A549 (cell line): ENCODE results near the gene SLC6A7. TPM values are rescaled to one million over a fixed set of nuclear protein-coding genes. Genes with fewer than 3 reads are reported as not detected.
A peak's percentile ranks its signal among the peaks of the same experiment; 100 is the strongest.

Source experiments
- ATAC-seq, 2 experiments: fragments of 200-7000 bp in 1 of 2; fragments of >200 bp in 1 of 2; cut with Nextera tagmentation in 1 of 2; cut with Tn5 transposase in 1 of 2; 3 replicates each; pipeline versions ENCODE4 v1.8.0 to v1.9.1; 2018 to 2020; ENCODE audit warnings: mild to moderate bottlenecking in 1 of 2, moderate library complexity in 1 of 2
- CTCF ChIA-PET: fragments of 300-600 bp; sonication (Branson Sonifier 250); formaldehyde crosslinking; extraction: SDS; loops from one replicate; lab custom pipeline; 2021; ENCODE audit warnings: antibody characterized with exemption, inconsistent platforms; lab: Yijun Ruan, JAX
- POLR2A ChIA-PET: fragments of 350-600 bp; formaldehyde crosslinking; extraction: SDS; loops from one replicate; lab custom pipeline; 2021; ENCODE audit warnings: antibody characterized with exemption, inconsistent platforms; lab: Yijun Ruan, JAX
- DNase-seq, 2 experiments: peaks; one replicate each; pipeline versions ENCODE4 v3.0.0 to v3.0.0-alpha.2; 2011 to 2016; ENCODE audit warnings: low read depth in 1 of 2, low spot score in 1 of 2
- FAIRE-seq: peaks from 2 replicates; lab custom pipeline; 2011; peaks lifted over from hg19 to GRCh38; lab: Jason Lieb, UNC
- H3K27ac ChIP-seq, 2 experiments: fragments of >200 bp; sonication (Bioruptor Twin); formaldehyde crosslinking; 3 replicates each; pipeline ENCODE4 v1.5.1; 2016 to 2017
- H3K4me1 ChIP-seq: fragments of >200 bp; sonication (Bioruptor Twin); formaldehyde crosslinking; 3 replicates; pipeline ENCODE4 v1.6.1; 2016
- H3K4me2 ChIP-seq: fragments of >200 bp; sonication (Bioruptor Twin); formaldehyde crosslinking; 3 replicates; pipeline ENCODE4 v1.6.1; 2016
- H3K4me3 ChIP-seq: fragments of >200 bp; sonication (Bioruptor Twin); formaldehyde crosslinking; 3 replicates; pipeline ENCODE4 v1.5.1; 2016
- H3K9me3 ChIP-seq: fragments of >200 bp; sonication (Bioruptor Twin); formaldehyde crosslinking; 3 replicates; pipeline ENCODE4 v1.6.1; 2016
- ATOH8 ChIP-seq: fragments of 250-450 bp; sonication (Bioruptor Pico); IDR thresholded peaks from 2 replicates; pipeline ENCODE4 v1.5.0; 2020; ENCODE audit warnings: low read depth, mild to moderate bottlenecking, moderate library complexity
- ESRRA ChIP-seq: fragments of 150-350 bp; IDR thresholded peaks from 2 replicates; pipeline ENCODE4 v1.6.1; 2014; ENCODE audit warnings: mild to moderate bottlenecking, low read length, borderline replicate concordance
- GATA3 ChIP-seq: IDR thresholded peaks from 2 replicates; pipeline ENCODE4 v1.6.1; 2012; ENCODE audit warnings: borderline replicate concordance
- HDAC2 ChIP-seq: fragments of 200-600 bp; sonication (generic); IDR thresholded peaks from 2 replicates; pipeline ENCODE4 v1.6.1; 2016
- HMGXB4 ChIP-seq: fragments of 250-450 bp; sonication (Bioruptor Pico); IDR thresholded peaks from 2 replicates; pipeline ENCODE4 v1.5.0; 2021; ENCODE audit warnings: mild to moderate bottlenecking, moderate library complexity, borderline replicate concordance
- HOXB13 ChIP-seq: fragments of 250-450 bp; sonication (Bioruptor Pico); IDR thresholded peaks from 2 replicates; pipeline ENCODE4 v1.5.0; 2020; ENCODE audit warnings: low read depth, mild to moderate bottlenecking, moderate library complexity
- HOXB5 ChIP-seq: fragments of 250-450 bp; sonication (Bioruptor Pico); IDR thresholded peaks from 2 replicates; pipeline ENCODE4 v1.5.0; 2020; ENCODE audit warnings: mild to moderate bottlenecking, moderate library complexity
- KDM1A ChIP-seq: fragments of 200-600 bp; sonication (generic); IDR thresholded peaks from 2 replicates; pipeline ENCODE4 v1.6.1; 2016; ENCODE audit warnings: low read depth, mild to moderate bottlenecking
- KDM5A ChIP-seq: fragments of 200-600 bp; sonication (generic); IDR thresholded peaks from 2 replicates; pipeline ENCODE4 v1.6.1; 2016; ENCODE audit warnings: antibody characterized with exemption, mild to moderate bottlenecking
- MAFK ChIP-seq: fragments of 450-650 bp; IDR thresholded peaks from 2 replicates; pipeline ENCODE4 v1.6.1; 2014; ENCODE audit not compliant: partially characterized antibody
- MYC ChIP-seq: IDR thresholded peaks from 2 replicates; pipeline ENCODE4 v1.6.1; 2012; ENCODE audit warnings: mild to moderate bottlenecking, inconsistent platforms, low read length, improper control_type of control experiment, borderline replicate concordance
- NR3C1 ChIP-seq: fragments of >200 bp; sonication (Bioruptor Twin); formaldehyde crosslinking; IDR thresholded peaks from 3 replicates; pipeline ENCODE4 v1.6.1; 2017
- PHF8 ChIP-seq: fragments of 200-600 bp; sonication (generic); IDR thresholded peaks from 2 replicates; pipeline ENCODE4 v1.6.1; 2016; ENCODE audit warnings: low read depth, mild to moderate bottlenecking, antibody characterized with exemption, moderate library complexity, borderline replicate concordance
- REST ChIP-seq: fragments of 200-600 bp; sonication (generic); IDR thresholded peaks from 2 replicates; pipeline ENCODE4 v1.6.1; 2016; ENCODE audit warnings: antibody characterized with exemption, mild to moderate bottlenecking, moderate library complexity
- RFX5 ChIP-seq: fragments of 450-650 bp; IDR thresholded peaks from 2 replicates; pipeline ENCODE4 v1.7.1; 2014; ENCODE audit warnings: antibody characterized with exemption, mild to moderate bottlenecking, moderate library complexity
- SREBF2 ChIP-seq: fragments of 450-650 bp; IDR thresholded peaks from 2 replicates; pipeline ENCODE4 v1.6.1; 2014; ENCODE audit warnings: mild to moderate bottlenecking, moderate library complexity
- USF2 ChIP-seq: fragments of 450-650 bp; IDR thresholded peaks from 2 replicates; pipeline ENCODE4 v1.6.1; 2014; ENCODE audit warnings: antibody characterized with exemption
- WGBS: methylation state at CpG from one replicate; pipeline ENCODE4 v1.1.6; 2017; ENCODE audit errors: missing lambda C conversion rate; 5-methylcytosine and 5-hydroxymethylcytosine counted together
- polyA plus RNA-seq, 4 experiments: library from polyadenylated mRNA; depleted of rRNA in 3 of 4; stranded (reverse); fragments of >200 nt; fragmentation: RNase III in 1 of 4; extraction: RNeasy Plus Mini Kit Qiagen cat#74134 plus additional on column Dnase treatment in 1 of 4; gene quantifications; 2 replicates in 3 of 4; 3 replicates in 1 of 4; pipeline ENCODE4 v1.2.3, GENCODE V29; 2011 to 2017
- TF ChIP-seq, protein P1 (sequence below): fragments of >200 bp; sonication (Bioruptor Twin); formaldehyde crosslinking; IDR thresholded peaks from 2 replicates; pipeline ENCODE4 v1.6.1; 2016
- TF ChIP-seq, protein P2 (sequence below): fragments of >200 bp; sonication (Bioruptor Twin); formaldehyde crosslinking; IDR thresholded peaks from 3 replicates; pipeline ENCODE4 v1.5.1; 2016
- TF ChIP-seq, protein P3 (sequence below): fragments of >200 bp; sonication (Bioruptor Twin); formaldehyde crosslinking; IDR thresholded peaks from 3 replicates; pipeline ENCODE4 v1.6.1; 2016

The SLC6A7 gene
- polyA plus RNA-seq, 2 of the 4 experiments (the other 2 are of a cell fraction): not detected

DNA sequence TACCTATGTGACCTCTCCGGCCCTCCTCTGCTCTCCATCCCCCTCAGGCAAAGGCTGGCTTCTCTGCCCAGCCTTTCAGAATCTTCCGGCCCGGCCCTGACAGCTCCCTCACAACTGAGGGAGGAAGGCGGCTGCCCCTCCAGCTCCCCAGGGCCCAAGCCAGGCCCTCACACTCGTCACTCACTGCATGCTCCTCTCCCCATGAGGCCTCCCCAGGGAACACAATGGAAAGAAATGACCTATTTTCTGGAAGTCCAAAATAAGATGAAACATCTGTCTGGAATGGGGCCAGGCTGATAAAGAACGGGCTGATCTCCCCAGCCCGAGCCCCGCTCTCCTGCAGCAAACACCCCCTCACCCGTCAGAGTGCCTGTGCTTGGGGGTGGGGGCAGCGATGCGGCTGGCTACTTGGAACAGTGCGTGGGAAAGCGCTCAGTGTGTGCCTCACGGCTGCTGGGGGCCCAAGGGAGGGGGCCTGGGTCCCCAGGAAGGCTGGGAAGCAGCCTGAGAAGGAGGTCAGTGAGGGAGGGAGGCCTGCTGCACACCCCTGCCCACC, 45.5 kb upstream of the SLC6A7 start:
- FAIRE-seq (no peak), ATAC-seq (no peak), DNase-seq (no peak)
- no peaks in the 10 kb centered on the region for H3K9me3 ChIP-seq
- peak overlapping the region; percentile 93 to 98 for H3K27ac ChIP-seq
- ChIA-PET CTCF (interaction anchor here (1.0 to 4.0 kb wide), 4 partner anchors 14 to 74 kb away, joined by 3 to 22 read pairs (median 5); no protein-coding TSS in a partner anchor), POLR2A (no interaction called here)
- WGBS: 85% methylated on average over 14 of the region's 14 CpGs
- H3K4me3 ChIP-seq: no peak overlapping the region
- peaks cover 49% of the 10 kb centered on the region for H3K4me1 ChIP-seq
- TF ChIP-seq NR3C1 (no peak), SREBF2 (no peak), HOXB5 (CRISPR knock-in tag) (no peak), ESRRA (no peak), ATOH8 (CRISPR knock-in tag) (no peak), MYC (no peak), HOXB13 (CRISPR knock-in tag) (no peak), RFX5 (no peak), KDM1A (no peak), HDAC2 (no peak), HMGXB4 (CRISPR knock-in tag) (no peak), USF2 (no peak)
- TF ChIP-seq, protein P1, sequence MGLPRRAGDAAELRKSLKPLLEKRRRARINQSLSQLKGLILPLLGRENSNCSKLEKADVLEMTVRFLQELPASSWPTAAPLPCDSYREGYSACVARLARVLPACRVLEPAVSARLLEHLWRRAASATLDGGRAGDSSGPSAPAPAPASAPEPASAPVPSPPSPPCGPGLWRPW: no peak
- TF ChIP-seq, protein P2, sequence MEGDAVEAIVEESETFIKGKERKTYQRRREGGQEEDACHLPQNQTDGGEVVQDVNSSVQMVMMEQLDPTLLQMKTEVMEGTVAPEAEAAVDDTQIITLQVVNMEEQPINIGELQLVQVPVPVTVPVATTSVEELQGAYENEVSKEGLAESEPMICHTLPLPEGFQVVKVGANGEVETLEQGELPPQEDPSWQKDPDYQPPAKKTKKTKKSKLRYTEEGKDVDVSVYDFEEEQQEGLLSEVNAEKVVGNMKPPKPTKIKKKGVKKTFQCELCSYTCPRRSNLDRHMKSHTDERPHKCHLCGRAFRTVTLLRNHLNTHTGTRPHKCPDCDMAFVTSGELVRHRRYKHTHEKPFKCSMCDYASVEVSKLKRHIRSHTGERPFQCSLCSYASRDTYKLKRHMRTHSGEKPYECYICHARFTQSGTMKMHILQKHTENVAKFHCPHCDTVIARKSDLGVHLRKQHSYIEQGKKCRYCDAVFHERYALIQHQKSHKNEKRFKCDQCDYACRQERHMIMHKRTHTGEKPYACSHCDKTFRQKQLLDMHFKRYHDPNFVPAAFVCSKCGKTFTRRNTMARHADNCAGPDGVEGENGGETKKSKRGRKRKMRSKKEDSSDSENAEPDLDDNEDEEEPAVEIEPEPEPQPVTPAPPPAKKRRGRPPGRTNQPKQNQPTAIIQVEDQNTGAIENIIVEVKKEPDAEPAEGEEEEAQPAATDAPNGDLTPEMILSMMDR: no peak
- TF ChIP-seq, protein P3, sequence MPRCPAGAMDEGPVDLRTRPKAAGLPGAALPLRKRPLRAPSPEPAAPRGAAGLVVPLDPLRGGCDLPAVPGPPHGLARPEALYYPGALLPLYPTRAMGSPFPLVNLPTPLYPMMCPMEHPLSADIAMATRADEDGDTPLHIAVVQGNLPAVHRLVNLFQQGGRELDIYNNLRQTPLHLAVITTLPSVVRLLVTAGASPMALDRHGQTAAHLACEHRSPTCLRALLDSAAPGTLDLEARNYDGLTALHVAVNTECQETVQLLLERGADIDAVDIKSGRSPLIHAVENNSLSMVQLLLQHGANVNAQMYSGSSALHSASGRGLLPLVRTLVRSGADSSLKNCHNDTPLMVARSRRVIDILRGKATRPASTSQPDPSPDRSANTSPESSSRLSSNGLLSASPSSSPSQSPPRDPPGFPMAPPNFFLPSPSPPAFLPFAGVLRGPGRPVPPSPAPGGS: no peak
- H3K4me2 ChIP-seq: peak overlapping the region; percentile 80; the same call in 2 of the 3 replicates

DNA sequence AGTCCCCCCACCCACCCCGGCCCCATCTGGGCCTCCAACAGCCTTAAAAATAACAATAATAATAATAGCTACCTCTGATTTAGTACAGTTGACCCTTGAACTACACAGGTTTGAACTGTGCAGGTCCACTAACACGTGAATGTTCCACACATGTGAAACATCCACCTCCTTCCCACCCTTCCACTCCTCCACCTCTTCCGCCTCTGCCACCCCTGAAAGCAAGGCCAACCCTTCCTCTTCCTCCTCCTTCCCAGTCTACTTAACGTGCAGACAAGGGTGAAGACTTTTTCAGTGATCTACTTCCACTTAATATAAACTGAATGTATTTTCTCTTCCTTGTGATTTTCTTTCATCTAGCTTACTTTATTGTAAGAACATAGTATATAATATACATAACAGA, 45.0 kb upstream of the SLC6A7 start:
- H3K27ac ChIP-seq: peak overlapping the region; percentile 93 to 98
- peaks cover 45% of the 10 kb centered on the region for H3K4me1 ChIP-seq
- DNase-seq (no peak), ATAC-seq (no peak), FAIRE-seq (no peak)
- no peak overlapping the region for H3K4me3 ChIP-seq
- H3K4me2 ChIP-seq: no peak overlapping the region
- POLR2A ChIA-PET: no interaction called here
- WGBS: 89% methylated on average over 3 of the region's 4 CpGs
- CTCF ChIA-PET: interaction anchor here (1.0 to 4.0 kb wide), 4 partner anchors 15 to 73 kb away, joined by 3 to 22 read pairs (median 5); no protein-coding TSS in a partner anchor
- no peaks in the 10 kb centered on the region for H3K9me3 ChIP-seq
- TF ChIP-seq KDM5A (no peak), REST (no peak), GATA3 (no peak), HMGXB4 (CRISPR knock-in tag) (no peak), PHF8 (no peak), ATOH8 (CRISPR knock-in tag) (no peak), MAFK (no peak)
- TF ChIP-seq, protein P1: no peak
